ENCODE data around the gene FAT1. TPM values are rescaled to one million over a fixed set of nuclear protein-coding genes. Genes with fewer than 3 reads are reported as not detected.

The FAT1 gene
- total and polyA plus RNA-seq, 3 donors from 2014 or later, result 51.5 to 157 (median 118) TPM

DNA sequence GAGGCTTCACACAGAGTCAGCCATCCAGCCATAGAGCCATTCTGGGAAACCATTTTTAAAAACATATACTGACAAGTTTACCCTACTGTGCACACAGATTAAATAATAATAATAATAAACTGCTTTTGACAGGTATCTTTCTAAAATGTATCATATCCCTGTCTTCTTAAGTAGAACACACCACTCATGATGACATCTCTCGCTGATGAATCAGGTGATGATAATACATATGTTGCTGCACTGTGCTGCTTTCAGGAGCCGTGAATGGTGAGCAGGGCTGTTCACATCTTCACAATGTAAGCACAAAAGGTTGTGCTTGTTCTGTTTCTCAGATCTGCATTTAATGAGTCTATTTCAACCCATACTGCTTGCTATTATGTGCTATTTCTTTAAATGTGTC, 171.8 kb downstream of the FAT1 start:
- H3K27ac ChIP-seq, result no peak overlapping the region
- H3K27me3 ChIP-seq, result no peaks in the 10 kb centered on the region
- no peak for DNase-seq
- H3K4me3 ChIP-seq, result no peak overlapping the region
- intact Hi-C loops (cut with DNase I; ENCODE audit: low total_unique reads), result no loop called here
- H3K4me1 ChIP-seq, result peaks cover 3% of the 10 kb centered on the region
- 84 to 95% methylated on average over 2 of the region's 2 CpGs for WGBS, 2 donors
- no peak for TF ChIP-seq CTCF (IDR thresholded peaks at IDR 0.05)
- TF ChIP-seq POLR2A (IDR thresholded peaks at IDR 0.05), result no peak
- H3K9me3 ChIP-seq, result no peaks in the 10 kb centered on the region
- H3K36me3 ChIP-seq (ENCODE audit: low read depth, missing control alignments), result no peaks in the 10 kb centered on the region

GRCh38 chr4:186545436-186545835, 178.2 kb downstream of the FAT1 start:
- Histone ChIP-seq H3K9me3 (no peaks in the 10 kb centered on the region), H3K4me1 (no peaks in the 10 kb centered on the region), H3K27me3 (no peaks in the 10 kb centered on the region), H3K4me3 (no peak overlapping the region), H3K27ac (no peak overlapping the region), H3K36me3 (ENCODE audit: low read depth, missing control alignments) (no peaks in the 10 kb centered on the region)
- DNase-seq, result no peak
- no peak for TF ChIP-seq POLR2A (IDR thresholded peaks at IDR 0.05)
- no peak for TF ChIP-seq CTCF (IDR thresholded peaks at IDR 0.05)
- intact Hi-C loops (cut with DNase I; ENCODE audit: low total_unique reads), result no loop called here
- WGBS, 2 donors, result 66 to 69% methylated on average over 7 of the region's 7 CpGs

GRCh38 chr4:186543206-186543605, 180.4 kb downstream of the FAT1 start:
- WGBS, 2 donors, result 86 to 88% methylated on average over 2 of the region's 2 CpGs
- TF ChIP-seq CTCF (IDR thresholded peaks at IDR 0.05), result no peak
- no peak for TF ChIP-seq POLR2A (IDR thresholded peaks at IDR 0.05)
- intact Hi-C loops (cut with DNase I; ENCODE audit: low total_unique reads), result no loop called here

GRCh38 chr4:186541801-186542200, 181.9 kb downstream of the FAT1 start:
- H3K4me3 ChIP-seq, result no peak overlapping the region
- H3K4me1 ChIP-seq, result no peaks in the 10 kb centered on the region
- no peak for DNase-seq
- H3K36me3 ChIP-seq (ENCODE audit: low read depth, missing control alignments), result no peaks in the 10 kb centered on the region
- WGBS, 2 donors, result 88 to 89% methylated on average over 4 of the region's 4 CpGs
- H3K27ac ChIP-seq, result no peak overlapping the region
- no peak for TF ChIP-seq POLR2A (IDR thresholded peaks at IDR 0.05)
- TF ChIP-seq CTCF (IDR thresholded peaks at IDR 0.05), result no peak
- intact Hi-C loops (cut with DNase I; ENCODE audit: low total_unique reads), result no loop called here
- H3K9me3 ChIP-seq, result no peaks in the 10 kb centered on the region
- no peaks in the 10 kb centered on the region for H3K27me3 ChIP-seq

More at GRCh38 chr4:186543206-186543605, 180.4 kb downstream of the FAT1 start:
- Histone ChIP-seq H3K4me1 (no peaks in the 10 kb centered on the region), H3K27ac (no peak overlapping the region), H3K27me3 (no peaks in the 10 kb centered on the region), H3K9me3 (no peaks in the 10 kb centered on the region), H3K36me3 (ENCODE audit: low read depth, missing control alignments) (no peaks in the 10 kb centered on the region), H3K4me3 (no peak overlapping the region)
- DNase-seq, result no peak

GRCh38 chr4:186537843-186538521, 185.7 kb downstream of the FAT1 start:
- no peak for DNase-seq
- Histone ChIP-seq H3K27me3 (no peaks in the 10 kb centered on the region), H3K27ac (no peak overlapping the region), H3K36me3 (ENCODE audit: low read depth, missing control alignments) (no peaks in the 10 kb centered on the region), H3K4me3 (no peak overlapping the region), H3K9me3 (no peaks in the 10 kb centered on the region), H3K4me1 (no peaks in the 10 kb centered on the region)
- 85% methylated on average over 19 of the region's 19 CpGs for WGBS, 2 donors
- intact Hi-C loops (cut with DNase I; ENCODE audit: low total_unique reads), result no loop called here
- no peak for TF ChIP-seq CTCF (IDR thresholded peaks at IDR 0.05)
- no peak for TF ChIP-seq POLR2A (IDR thresholded peaks at IDR 0.05)

All from testis (tissue), 3 donors.